ENCODE measurements around the gene HEATR5A. TPM values are rescaled to one million over a fixed set of nuclear protein-coding genes. Genes with fewer than 3 reads are reported as not detected.

HEATR5A gene
- total RNA-seq, 1 donor from 2014 or later, result 12.4 TPM

DNA sequence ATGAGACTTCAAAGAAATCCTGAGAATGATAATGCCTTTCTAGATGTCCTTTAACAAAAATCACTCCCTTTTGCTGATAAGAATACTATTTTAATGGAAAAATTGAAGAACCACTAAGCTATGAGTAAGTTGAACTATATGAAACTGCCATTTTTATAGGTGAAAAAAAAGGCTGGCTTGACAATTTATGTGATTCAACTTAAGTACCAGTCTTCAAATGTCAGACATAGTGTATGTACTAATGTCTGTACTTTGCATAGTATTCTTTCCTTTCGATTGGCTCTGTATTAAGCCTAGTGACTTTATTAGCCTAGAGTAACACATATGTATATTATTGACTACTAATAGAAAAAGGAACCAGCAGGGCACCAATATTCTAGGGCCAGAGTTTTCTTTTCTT is 11.9 kb downstream of the HEATR5A start:
- DNase-seq (ENCODE audit: low read depth), result no peak
- Histone ChIP-seq H3K27me3 (ENCODE audit: control insufficient read depth, insufficient read depth, low read length) (no peaks in the 10 kb centered on the region), H3K36me3 (ENCODE audit: control insufficient read depth, insufficient read depth, low read length) (no peaks in the 10 kb centered on the region), H3K4me3 (ENCODE audit: low read depth, low read length) (no peak overlapping the region)
- TF ChIP-seq, protein P1, sequence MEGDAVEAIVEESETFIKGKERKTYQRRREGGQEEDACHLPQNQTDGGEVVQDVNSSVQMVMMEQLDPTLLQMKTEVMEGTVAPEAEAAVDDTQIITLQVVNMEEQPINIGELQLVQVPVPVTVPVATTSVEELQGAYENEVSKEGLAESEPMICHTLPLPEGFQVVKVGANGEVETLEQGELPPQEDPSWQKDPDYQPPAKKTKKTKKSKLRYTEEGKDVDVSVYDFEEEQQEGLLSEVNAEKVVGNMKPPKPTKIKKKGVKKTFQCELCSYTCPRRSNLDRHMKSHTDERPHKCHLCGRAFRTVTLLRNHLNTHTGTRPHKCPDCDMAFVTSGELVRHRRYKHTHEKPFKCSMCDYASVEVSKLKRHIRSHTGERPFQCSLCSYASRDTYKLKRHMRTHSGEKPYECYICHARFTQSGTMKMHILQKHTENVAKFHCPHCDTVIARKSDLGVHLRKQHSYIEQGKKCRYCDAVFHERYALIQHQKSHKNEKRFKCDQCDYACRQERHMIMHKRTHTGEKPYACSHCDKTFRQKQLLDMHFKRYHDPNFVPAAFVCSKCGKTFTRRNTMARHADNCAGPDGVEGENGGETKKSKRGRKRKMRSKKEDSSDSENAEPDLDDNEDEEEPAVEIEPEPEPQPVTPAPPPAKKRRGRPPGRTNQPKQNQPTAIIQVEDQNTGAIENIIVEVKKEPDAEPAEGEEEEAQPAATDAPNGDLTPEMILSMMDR (IDR thresholded peaks at IDR 0.05; ENCODE audit: insufficient read depth, low read length, poor library complexity, severe bottlenecking), result no peak

DNA sequence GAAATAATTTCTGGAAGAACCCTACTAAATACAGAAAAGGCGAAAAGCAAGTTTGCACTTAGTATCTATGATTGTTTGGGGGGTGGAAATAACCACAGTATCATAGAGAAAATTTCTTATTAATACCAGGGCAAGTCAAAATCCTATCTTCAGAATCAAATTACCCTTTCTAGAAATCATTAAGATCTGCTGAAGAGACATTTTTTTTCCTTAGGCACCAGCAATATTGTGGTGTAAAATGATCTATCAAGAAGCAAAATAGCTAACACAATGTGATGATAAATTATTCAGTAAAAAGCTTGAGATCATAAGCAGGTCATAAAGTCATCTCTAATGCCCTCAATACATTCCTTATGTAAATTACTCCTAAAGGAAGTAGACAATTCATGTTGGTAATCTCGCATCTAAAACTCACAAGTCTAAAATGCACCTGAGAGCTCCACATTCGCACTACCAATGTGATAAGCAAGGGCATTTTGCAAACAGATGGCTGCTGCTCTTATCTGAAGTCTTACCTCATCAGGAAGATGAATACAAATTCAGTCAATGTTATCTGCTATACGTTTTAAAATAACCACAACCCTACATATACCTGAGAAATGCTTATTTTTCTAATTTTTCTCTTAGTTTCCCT is 14.6 kb downstream of the HEATR5A start:
- no peak for DNase-seq (ENCODE audit: low read depth)
- Histone ChIP-seq H3K27me3 (ENCODE audit: control insufficient read depth, insufficient read depth, low read length) (no peaks in the 10 kb centered on the region), H3K4me3 (ENCODE audit: low read depth, low read length) (no peak overlapping the region), H3K36me3 (ENCODE audit: control insufficient read depth, insufficient read depth, low read length) (no peaks in the 10 kb centered on the region)
- TF ChIP-seq, protein P1 (IDR thresholded peaks at IDR 0.05; ENCODE audit: insufficient read depth, low read length, poor library complexity, severe bottlenecking), result no peak

DNA sequence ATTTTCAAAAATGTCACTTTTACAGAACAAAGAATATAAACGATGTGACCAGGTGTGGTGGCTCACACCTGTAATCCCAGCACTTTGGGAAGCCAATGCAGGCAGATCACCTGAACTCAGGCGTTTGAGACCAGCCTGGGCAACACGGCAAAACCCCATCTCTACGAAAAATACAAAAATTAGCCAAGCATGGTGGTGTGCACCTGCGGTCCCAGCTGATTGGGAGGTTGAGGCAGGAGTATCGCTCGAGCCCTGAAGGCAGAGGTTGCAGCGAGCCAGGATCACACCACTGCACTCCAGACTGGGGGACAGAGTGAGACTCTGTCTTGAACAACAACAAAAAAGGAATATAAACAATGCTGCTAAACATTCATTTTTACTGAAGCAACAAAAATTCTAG is 15.2 kb downstream of the HEATR5A start:
- TF ChIP-seq, protein P1 (IDR thresholded peaks at IDR 0.05; ENCODE audit: insufficient read depth, low read length, poor library complexity, severe bottlenecking), result no peak
- DNase-seq (ENCODE audit: low read depth), result no peak

DNA sequence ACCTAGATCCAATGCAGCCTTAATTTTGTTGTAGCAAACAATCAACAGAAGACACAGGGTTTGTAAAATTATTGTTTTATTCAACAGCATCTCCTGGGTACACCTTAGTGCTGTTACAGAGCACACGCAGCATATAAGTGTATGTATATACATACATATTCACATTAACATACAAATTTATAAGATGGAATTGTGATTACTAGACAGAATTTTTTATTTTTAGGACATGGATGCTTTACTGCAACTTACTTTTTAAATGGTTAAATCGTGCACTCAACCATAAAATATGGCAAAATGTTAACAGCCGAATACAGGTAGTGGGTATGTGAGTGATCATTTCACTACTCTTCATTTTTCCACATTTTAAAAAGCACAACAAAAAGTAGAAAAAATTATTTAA is 16.6 kb downstream of the HEATR5A start:
- Histone ChIP-seq H3K27me3 (ENCODE audit: control insufficient read depth, insufficient read depth, low read length) (no peaks in the 10 kb centered on the region), H3K4me3 (ENCODE audit: low read depth, low read length) (no peak overlapping the region), H3K36me3 (ENCODE audit: control insufficient read depth, insufficient read depth, low read length) (no peaks in the 10 kb centered on the region)
- DNase-seq (ENCODE audit: low read depth), result no peak
- TF ChIP-seq, protein P1 (IDR thresholded peaks at IDR 0.05; ENCODE audit: insufficient read depth, low read length, poor library complexity, severe bottlenecking), result no peak

More for the DNA sequence above, 15.2 kb downstream of the HEATR5A start:
- Histone ChIP-seq H3K36me3 (ENCODE audit: control insufficient read depth, insufficient read depth, low read length) (no peaks in the 10 kb centered on the region), H3K4me3 (ENCODE audit: low read depth, low read length) (no peak overlapping the region), H3K27me3 (ENCODE audit: control insufficient read depth, insufficient read depth, low read length) (no peaks in the 10 kb centered on the region)

DNA sequence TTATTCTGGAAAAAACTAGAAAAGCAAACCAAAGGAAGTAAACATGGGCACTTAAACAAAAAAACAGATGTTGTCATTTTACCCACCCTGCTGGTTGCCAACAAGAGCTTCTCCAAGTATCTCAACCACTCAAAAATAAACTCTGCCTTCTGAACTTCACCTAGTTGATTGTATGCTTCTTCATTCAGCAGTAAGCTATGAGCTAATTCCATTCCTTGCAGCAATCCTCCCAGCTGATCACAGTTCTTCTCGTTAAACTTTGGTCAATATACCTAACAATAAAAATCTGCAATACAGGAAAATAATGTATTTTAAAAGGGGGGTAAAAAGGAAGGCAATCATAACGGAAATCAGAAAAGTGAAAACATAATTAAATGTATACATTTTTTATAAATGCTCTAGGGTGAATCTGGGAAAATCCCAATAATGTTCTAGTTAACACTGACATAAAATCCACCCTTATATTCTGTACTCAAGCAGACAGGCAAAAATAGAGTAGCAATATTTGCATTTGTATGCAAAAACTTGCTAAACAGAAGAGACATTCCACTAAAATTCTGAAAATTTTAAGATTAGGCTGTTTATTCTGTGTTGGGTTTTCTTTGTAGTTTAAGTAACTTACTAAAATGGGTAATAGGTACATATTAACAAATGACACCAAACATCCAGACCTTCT is 17.4 kb downstream of the HEATR5A start:
- Histone ChIP-seq H3K36me3 (ENCODE audit: control insufficient read depth, insufficient read depth, low read length) (no peaks in the 10 kb centered on the region), H3K4me3 (ENCODE audit: low read depth, low read length) (no peak overlapping the region), H3K27me3 (ENCODE audit: control insufficient read depth, insufficient read depth, low read length) (no peaks in the 10 kb centered on the region)
- no peak for DNase-seq (ENCODE audit: low read depth)
- TF ChIP-seq, protein P1 (IDR thresholded peaks at IDR 0.05; ENCODE audit: insufficient read depth, low read length, poor library complexity, severe bottlenecking), result no peak

Measured in kidney epithelial cell (primary cell).